ENCODE results near the gene COA7.

- no peak for TF ChIP-seq CTCF (IDR thresholded peaks at IDR 0.05; ENCODE audit: poor library complexity)
- TF ChIP-seq EZH2 (IDR thresholded peaks at IDR 0.05; ENCODE audit: borderline replicate concordance): no peak
- TF ChIP-seq EZH2phosphoT487 (IDR thresholded peaks at IDR 0.05; ENCODE audit: low read depth, severe bottlenecking, unreplicated experiment): no peak
Measured at GRCh38 chr1:52706941-52707926, 9.1 kb upstream of the COA7 start.

All from hepatocyte (in vitro differentiated cells).